ENCODE measurements around the gene NRXN3.

The NRXN3 gene

DNA sequence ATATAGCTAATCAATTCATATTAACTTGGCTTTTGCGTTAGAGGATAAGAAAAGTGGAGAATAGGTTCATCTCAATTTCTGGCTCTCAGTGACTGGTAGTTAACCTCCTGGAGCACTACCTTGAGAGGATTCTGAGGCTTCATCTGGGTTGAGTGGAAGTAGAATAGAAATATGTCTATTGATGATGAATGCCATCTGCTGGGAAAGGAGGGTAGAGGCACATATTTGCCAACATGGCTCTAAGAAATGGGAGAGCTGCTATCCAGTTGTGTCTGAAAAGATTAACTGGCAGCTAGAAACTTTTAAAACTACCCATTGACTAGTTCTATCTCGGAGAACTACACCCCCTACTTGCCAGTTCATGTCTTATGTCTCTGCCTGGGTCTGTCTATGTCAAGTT, 530.1 kb downstream of the NRXN3 start:
- H3K4me2 ChIP-seq (ENCODE audit: low read length), result no peak overlapping the region
- no peaks in the 10 kb centered on the region for H3K9me2 ChIP-seq (ENCODE audit: low read depth, low read length)
- no peaks in the 10 kb centered on the region for H3K9me3 ChIP-seq (ENCODE audit: low read length)
- no peaks in the 10 kb centered on the region for H3K36me3 ChIP-seq (ENCODE audit: insufficient read depth, low read length)
- H3K9ac ChIP-seq (ENCODE audit: low read length), result no peak overlapping the region
- H3K79me2 ChIP-seq (ENCODE audit: insufficient read depth, low read length), result no peaks in the 10 kb centered on the region
- no peak overlapping the region for H3K27ac ChIP-seq (ENCODE audit: low read depth, low read length, poor library complexity, severe bottlenecking)
- H2AFZ ChIP-seq (ENCODE audit: low read length), result no peak overlapping the region
- no peaks in the 10 kb centered on the region for H3K4me1 ChIP-seq (ENCODE audit: insufficient read depth, low read length, severe bottlenecking)
- no peaks in the 10 kb centered on the region for H3F3A ChIP-seq (ENCODE audit: insufficient read depth, low read length)
- H4K20me1 ChIP-seq (ENCODE audit: insufficient read depth, low read length), result no peaks in the 10 kb centered on the region
- no peak overlapping the region for H3K4me3 ChIP-seq (ENCODE audit: low read depth, low read length, poor library complexity, severe bottlenecking)
- no peaks in the 10 kb centered on the region for H3K27me3 ChIP-seq (ENCODE audit: insufficient read depth, low read length)
- no peak for TF ChIP-seq EZH2 (IDR thresholded peaks at IDR 0.05; ENCODE audit: borderline replicate concordance, low read length)

DNA sequence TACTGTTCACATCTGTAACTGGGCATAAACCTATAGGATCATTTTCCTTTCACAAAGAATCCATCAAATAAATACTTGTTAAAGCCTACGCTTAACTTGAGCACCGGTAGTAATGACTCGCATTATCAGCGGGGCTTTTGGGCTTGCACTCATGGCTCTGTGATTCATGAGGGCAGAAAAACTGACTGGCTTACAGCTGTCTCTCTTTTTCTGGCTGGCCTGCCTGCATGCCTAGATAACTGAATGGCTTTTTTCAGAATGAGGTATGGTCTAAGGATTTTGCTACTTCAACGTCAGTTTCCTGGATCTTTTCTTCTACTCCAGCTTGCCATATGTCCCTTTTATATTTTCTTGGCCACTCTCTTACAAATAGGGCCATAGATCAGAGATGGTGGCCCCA, 531.1 kb downstream of the NRXN3 start:
- H3K4me1 ChIP-seq (ENCODE audit: insufficient read depth, low read length, severe bottlenecking), result no peaks in the 10 kb centered on the region
- H4K20me1 ChIP-seq (ENCODE audit: insufficient read depth, low read length), result no peaks in the 10 kb centered on the region
- no peaks in the 10 kb centered on the region for H3K79me2 ChIP-seq (ENCODE audit: insufficient read depth, low read length)
- H3K4me2 ChIP-seq (ENCODE audit: low read length), result no peak overlapping the region
- H3K36me3 ChIP-seq (ENCODE audit: insufficient read depth, low read length), result no peaks in the 10 kb centered on the region
- TF ChIP-seq, protein P1, sequence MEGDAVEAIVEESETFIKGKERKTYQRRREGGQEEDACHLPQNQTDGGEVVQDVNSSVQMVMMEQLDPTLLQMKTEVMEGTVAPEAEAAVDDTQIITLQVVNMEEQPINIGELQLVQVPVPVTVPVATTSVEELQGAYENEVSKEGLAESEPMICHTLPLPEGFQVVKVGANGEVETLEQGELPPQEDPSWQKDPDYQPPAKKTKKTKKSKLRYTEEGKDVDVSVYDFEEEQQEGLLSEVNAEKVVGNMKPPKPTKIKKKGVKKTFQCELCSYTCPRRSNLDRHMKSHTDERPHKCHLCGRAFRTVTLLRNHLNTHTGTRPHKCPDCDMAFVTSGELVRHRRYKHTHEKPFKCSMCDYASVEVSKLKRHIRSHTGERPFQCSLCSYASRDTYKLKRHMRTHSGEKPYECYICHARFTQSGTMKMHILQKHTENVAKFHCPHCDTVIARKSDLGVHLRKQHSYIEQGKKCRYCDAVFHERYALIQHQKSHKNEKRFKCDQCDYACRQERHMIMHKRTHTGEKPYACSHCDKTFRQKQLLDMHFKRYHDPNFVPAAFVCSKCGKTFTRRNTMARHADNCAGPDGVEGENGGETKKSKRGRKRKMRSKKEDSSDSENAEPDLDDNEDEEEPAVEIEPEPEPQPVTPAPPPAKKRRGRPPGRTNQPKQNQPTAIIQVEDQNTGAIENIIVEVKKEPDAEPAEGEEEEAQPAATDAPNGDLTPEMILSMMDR (IDR thresholded peaks at IDR 0.05; ENCODE audit: low read length), result no peak
- no peak for TF ChIP-seq EZH2 (IDR thresholded peaks at IDR 0.05; ENCODE audit: borderline replicate concordance, low read length)
- no peak overlapping the region for H3K9ac ChIP-seq (ENCODE audit: low read length)
- no peak overlapping the region for H2AFZ ChIP-seq (ENCODE audit: low read length)
- H3K9me3 ChIP-seq (ENCODE audit: low read length), result no peaks in the 10 kb centered on the region
- H3F3A ChIP-seq (ENCODE audit: insufficient read depth, low read length), result no peaks in the 10 kb centered on the region
- H3K9me2 ChIP-seq (ENCODE audit: low read depth, low read length), result no peaks in the 10 kb centered on the region
- H3K27ac ChIP-seq (ENCODE audit: low read depth, low read length, poor library complexity, severe bottlenecking), result no peak overlapping the region
- H3K27me3 ChIP-seq (ENCODE audit: insufficient read depth, low read length), result no peaks in the 10 kb centered on the region
- H3K4me3 ChIP-seq (ENCODE audit: low read depth, low read length, poor library complexity, severe bottlenecking), result no peak overlapping the region

GRCh38 chr14:78704965-78705364, 534.8 kb downstream of the NRXN3 start:
- Histone ChIP-seq H4K20me1 (ENCODE audit: insufficient read depth, low read length) (no peaks in the 10 kb centered on the region), H3K36me3 (ENCODE audit: insufficient read depth, low read length) (no peaks in the 10 kb centered on the region), H3K9ac (ENCODE audit: low read length) (no peak overlapping the region), H3K9me3 (ENCODE audit: low read length) (no peaks in the 10 kb centered on the region), H3K27ac (ENCODE audit: low read depth, low read length, poor library complexity, severe bottlenecking) (no peak overlapping the region), H3K79me2 (ENCODE audit: insufficient read depth, low read length) (no peaks in the 10 kb centered on the region), H3K27me3 (ENCODE audit: insufficient read depth, low read length) (no peaks in the 10 kb centered on the region), H3K4me2 (ENCODE audit: low read length) (no peak overlapping the region), H3K9me2 (ENCODE audit: low read depth, low read length) (no peaks in the 10 kb centered on the region), H3K4me1 (ENCODE audit: insufficient read depth, low read length, severe bottlenecking) (no peaks in the 10 kb centered on the region), H2AFZ (ENCODE audit: low read length) (no peak overlapping the region), H3F3A (ENCODE audit: insufficient read depth, low read length) (no peaks in the 10 kb centered on the region), H3K4me3 (ENCODE audit: low read depth, low read length, poor library complexity, severe bottlenecking) (no peak overlapping the region)
- no peak for TF ChIP-seq EZH2 (IDR thresholded peaks at IDR 0.05; ENCODE audit: borderline replicate concordance, low read length)
- TF ChIP-seq, protein P1 (IDR thresholded peaks at IDR 0.05; ENCODE audit: low read length), result no peak

DNA sequence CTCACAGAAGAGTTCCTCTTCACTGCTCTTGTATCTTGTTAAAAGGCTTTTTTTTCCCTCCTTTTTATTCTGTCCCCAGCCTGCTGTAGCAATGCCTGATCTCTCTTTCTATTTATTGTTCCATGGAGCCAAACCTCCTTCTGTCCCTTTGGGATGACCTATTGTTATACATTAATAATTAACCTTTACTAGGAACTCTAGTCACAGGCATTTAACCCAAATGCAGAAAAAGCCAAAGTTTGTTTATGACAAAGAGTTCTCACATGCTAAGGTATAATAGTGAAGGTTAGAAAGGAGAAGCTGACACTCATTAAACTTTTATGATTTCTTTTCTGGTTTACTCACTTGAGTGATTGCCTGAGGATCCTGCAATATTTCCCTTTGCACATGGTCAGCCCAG, 535.8 kb downstream of the NRXN3 start:
- Histone ChIP-seq H3K4me3 (ENCODE audit: low read depth, low read length, poor library complexity, severe bottlenecking) (no peak overlapping the region), H3K27me3 (ENCODE audit: insufficient read depth, low read length) (no peaks in the 10 kb centered on the region), H4K20me1 (ENCODE audit: insufficient read depth, low read length) (no peaks in the 10 kb centered on the region), H3K9me2 (ENCODE audit: low read depth, low read length) (no peaks in the 10 kb centered on the region), H3K9me3 (ENCODE audit: low read length) (no peaks in the 10 kb centered on the region), H3K4me2 (ENCODE audit: low read length) (no peak overlapping the region), H2AFZ (ENCODE audit: low read length) (no peak overlapping the region), H3K27ac (ENCODE audit: low read depth, low read length, poor library complexity, severe bottlenecking) (no peak overlapping the region), H3F3A (ENCODE audit: insufficient read depth, low read length) (no peaks in the 10 kb centered on the region), H3K36me3 (ENCODE audit: insufficient read depth, low read length) (no peaks in the 10 kb centered on the region), H3K9ac (ENCODE audit: low read length) (no peak overlapping the region), H3K79me2 (ENCODE audit: insufficient read depth, low read length) (no peaks in the 10 kb centered on the region), H3K4me1 (ENCODE audit: insufficient read depth, low read length, severe bottlenecking) (no peaks in the 10 kb centered on the region)
- TF ChIP-seq, protein P1 (IDR thresholded peaks at IDR 0.05; ENCODE audit: low read length), result no peak
- no peak for TF ChIP-seq EZH2 (IDR thresholded peaks at IDR 0.05; ENCODE audit: borderline replicate concordance, low read length)

All from OCI-LY1 (cell line).